Activated T-helper 1 cell treated with Interleukin-2 at 50 U/mL for 16 hours (primary cell): Measurements from ENCODE around the gene EEF1E1.

Experiments
- DNase-seq: peaks from one replicate; pipeline ENCODE4 v3.0.0-alpha.2; 2020; ENCODE audit warnings: low read depth

The EEF1E1 gene

DNA sequence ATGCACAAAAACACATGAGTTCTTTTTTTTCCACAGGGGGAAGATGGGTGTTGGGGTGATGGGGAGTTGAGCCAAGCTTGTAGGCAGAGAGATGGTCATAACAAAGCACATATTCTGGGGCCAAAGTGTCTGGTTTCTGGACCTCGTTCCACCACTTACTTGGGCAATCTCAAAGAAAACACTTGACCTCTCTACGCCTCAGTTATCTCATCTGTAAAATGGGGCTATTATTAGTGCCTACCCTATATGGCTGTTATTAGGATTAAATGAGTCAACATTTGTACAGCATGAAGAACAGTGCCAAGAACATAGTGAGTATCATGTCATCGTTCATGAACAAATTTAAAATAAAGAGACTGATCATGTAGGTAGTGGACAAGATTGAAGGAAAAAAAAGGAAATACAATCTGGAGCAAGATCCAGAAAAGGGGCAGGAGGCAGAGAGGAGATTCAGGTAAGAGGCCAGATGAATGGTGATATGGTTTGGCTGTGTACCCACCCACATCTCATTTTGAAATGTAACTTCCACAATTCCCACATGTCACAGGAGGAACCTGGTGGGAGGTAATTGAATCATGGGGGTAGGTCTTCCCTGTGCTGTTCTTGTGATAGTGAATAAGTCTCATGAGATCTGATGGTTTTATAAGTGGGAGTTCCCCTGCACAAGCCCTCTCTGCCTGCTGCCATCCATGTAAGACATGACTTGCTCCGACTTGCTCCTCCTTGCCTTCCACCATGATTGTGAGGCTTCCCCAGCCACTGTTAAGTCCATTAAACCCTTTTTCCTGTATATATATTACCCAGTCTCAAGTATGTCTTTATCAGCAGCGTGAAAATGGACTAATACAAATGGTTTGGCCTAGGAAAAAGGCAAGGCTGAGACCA, 14.2 kb downstream of the EEF1E1 start:
- DNase-seq, result no peak

- DNase-seq, result no peak
Measured at GRCh38 chr6:8086755-8087306, 15.5 kb downstream of the EEF1E1 start.

GRCh38 chr6:8085053-8085511, 17.3 kb downstream of the EEF1E1 start:
- no peak for DNase-seq

DNA sequence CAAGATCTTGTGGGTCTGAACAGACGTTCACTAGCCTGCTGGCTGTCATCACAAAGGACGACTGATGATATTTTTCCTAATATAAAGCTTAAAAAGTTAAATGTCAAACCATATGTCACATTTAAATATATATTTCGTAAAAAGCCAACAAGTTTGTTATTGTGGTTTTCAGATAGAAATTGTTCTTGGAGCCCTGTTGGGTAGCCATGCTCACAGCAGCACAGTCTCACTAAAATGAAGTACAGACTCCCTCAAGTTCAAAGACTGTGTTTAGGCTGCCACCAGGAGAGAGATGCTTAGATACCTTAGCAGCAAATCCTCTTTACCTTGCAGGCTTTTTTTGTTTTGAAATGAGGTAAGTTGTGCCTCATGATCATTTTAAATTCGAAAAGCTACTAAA, 17.8 kb downstream of the EEF1E1 start:
- no peak for DNase-seq

- no peak for DNase-seq
Measured at GRCh38 chr6:8082954-8083858, 19.1 kb downstream of the EEF1E1 start.

GRCh38 chr6:8082572-8082953, 19.8 kb downstream of the EEF1E1 start:
- no peak for DNase-seq

- no peak for DNase-seq
Measured at GRCh38 chr6:8080362-8081151, 21.8 kb downstream of the EEF1E1 start.

GRCh38 chr6:8079126-8079525, 23.2 kb downstream of the EEF1E1 start:
- no peak for DNase-seq

DNA sequence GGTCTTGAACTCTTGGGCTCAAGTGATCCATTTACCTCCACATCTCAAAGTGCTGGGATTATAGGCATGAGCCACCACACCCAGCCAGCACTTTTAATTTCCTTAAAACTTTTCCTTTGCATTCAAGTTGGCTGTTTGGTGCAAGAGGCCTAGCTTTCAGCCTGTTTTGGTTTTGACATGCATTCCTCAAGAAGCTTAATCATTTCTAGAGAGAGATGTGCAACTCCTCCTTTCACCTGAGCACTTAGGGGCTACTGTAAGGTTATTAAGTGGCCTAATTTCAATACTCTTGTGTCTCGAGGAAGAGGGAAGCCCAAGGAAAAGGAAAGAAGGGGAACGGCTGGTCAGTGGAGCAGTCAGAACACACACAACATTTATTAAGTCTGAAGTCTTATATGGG, 24.4 kb downstream of the EEF1E1 start:
- DNase-seq, result no peak

GRCh38 chr6:8075704-8076103, 26.6 kb downstream of the EEF1E1 start:
- DNase-seq, result no peak

- no peak for DNase-seq
Measured at GRCh38 chr6:8075185-8075584, 27.2 kb downstream of the EEF1E1 start.

DNA sequence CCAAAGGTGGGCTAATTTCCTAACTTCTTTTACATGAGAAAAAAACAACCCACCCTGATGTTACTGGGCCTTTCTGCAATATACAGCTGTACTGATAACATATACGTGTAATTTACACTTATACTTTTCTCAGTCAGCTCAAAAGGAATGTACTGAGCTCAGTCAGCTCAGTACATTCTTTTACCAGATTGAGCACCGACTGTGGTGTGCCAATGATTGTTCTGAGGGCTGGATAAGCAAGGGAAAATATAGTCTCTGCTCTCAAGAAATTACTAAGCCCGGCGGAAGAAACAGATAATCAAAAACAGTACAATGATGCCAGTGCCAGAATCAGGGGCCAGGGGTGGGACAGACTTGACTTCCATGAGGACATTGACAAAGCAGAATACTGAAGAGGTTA, 28.1 kb downstream of the EEF1E1 start:
- no peak for DNase-seq

GRCh38 chr6:8073758-8074157, 28.6 kb downstream of the EEF1E1 start:
- no peak for DNase-seq

DNA sequence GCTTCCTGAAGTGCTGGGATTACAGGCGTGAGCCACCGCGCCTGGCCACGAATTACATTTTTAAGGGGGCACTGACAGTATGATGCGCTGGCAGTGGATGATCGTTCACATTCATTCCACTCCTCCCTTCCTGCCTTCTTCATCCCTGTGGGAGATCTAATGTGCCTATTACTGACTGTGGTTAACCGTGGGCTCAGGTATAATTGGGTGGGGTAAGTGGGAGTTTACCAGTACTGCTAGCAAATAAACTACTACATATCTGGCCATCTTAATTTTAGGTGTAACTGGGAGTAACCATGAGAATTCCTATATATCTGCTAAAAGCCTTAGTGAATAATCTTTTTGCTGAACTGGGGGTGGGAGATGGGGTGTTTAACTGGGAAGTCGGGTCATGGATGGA, 31.6 kb downstream of the EEF1E1 start:
- no peak for DNase-seq

DNA sequence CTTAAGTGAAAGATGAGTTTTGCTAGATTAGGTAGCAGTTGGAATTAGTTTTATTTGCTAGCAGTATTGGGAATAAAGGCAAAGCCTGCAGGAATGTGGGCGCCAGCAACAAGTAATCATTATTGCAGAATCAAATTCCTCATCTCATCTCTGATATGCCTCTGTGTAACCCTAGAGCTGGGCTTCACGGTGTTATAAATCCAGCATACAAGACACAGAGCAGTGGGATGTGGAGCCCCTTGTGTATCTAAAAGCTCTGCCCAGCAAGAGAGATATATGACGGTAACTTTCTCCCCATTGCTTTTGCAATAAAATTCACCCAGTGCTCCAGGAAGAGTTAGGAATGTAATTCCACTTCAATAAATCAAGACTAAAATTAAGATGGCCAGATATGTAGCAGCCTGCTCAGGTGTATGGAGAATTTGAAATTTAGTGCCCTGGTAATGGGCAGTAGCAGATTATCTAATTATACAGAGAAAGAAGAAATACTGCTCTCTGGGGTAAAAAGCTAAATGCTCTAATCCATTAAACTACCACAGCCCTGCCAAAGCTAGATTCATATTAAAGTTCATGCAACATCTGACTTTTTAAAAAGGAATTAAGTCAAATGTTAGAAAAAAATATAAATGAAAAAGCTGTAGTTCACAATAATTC, 32.6 kb downstream of the EEF1E1 start:
- no peak for DNase-seq

DNA sequence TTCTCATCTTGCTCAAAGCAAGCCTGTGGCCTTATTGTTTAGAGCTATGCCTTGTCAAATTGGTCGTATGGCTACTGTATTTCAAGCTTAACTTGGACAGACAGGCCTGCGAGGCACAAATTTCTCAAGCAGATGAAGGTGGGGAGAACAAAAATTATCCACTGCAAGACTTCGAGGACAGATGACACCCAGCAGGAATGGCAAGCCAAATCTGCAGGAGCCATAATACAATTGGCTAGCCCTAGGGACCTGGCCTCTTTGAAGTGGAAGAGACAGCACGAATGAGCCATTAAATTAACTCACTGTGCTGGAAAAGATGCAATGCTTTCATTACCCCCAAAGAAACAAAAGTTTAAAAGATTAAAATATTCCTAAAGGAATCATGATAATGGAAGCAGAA, 33.2 kb downstream of the EEF1E1 start:
- DNase-seq, result no peak

DNA sequence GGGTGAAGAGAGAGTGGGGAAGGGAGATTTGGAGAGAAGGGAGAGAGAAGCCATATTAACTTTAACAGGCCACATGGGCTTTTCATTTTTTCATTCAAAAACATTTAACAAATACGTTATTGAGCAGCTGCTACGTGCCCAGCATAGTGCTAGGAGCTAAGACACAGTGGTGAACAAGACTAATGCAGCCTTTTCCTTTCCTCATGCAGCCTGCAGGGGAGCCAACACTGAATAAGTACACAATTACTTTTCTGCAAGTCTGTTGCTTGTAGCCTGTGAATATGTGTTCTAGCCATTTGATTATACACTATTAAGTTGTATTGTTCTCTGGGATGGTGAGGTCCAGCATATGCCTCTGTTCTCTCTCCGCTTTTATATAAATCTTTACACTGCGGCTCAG, 36.2 kb downstream of the EEF1E1 start:
- DNase-seq, result no peak

GRCh38 chr6:8065519-8065911, 36.8 kb downstream of the EEF1E1 start:
- DNase-seq, result no peak

GRCh38 chr6:8064638-8065518, 37.5 kb downstream of the EEF1E1 start:
- no peak for DNase-seq
